ENCODE data around the gene STK11.

The STK11 gene

DNA sequence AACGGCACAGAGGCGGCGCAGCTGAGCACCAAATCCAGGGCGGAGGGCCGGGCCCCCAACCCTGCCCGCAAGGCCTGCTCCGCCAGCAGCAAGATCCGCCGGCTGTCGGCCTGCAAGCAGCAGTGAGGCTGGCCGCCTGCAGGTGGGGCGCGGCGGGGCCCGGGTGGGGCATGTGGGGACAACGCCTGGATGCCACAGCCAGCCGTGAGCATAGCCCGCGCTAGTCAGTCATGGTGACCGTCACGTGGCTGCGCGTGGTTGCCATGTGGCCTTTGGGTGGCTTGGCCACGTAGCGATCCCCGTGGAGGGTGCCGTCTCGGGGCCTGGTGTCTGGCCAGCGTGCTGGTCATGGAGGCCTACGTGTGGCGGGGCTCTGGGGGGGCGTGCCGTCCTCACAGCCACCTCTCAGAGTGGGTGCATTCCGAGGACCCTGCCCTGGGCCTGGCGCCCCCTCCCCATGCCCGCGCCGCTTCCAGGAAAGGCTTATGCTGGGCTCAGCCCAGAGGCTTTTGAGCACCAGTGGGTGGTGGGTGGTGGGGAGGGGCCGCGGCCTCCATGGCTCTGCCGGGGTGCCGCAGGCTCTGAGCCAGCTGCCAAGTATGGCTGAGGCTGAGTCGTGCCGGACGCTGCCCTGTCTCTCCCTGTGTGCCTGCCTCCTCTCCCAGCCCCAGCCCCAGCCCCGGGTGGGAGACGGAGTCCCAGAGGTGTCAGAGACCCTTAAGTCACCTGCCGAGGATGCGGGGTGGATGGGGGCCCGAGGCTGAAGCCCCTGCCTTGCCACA lies 21.1 kb downstream of the STK11 start:
- DNase-seq (ENCODE audit: low spot score) = no peak

DNA sequence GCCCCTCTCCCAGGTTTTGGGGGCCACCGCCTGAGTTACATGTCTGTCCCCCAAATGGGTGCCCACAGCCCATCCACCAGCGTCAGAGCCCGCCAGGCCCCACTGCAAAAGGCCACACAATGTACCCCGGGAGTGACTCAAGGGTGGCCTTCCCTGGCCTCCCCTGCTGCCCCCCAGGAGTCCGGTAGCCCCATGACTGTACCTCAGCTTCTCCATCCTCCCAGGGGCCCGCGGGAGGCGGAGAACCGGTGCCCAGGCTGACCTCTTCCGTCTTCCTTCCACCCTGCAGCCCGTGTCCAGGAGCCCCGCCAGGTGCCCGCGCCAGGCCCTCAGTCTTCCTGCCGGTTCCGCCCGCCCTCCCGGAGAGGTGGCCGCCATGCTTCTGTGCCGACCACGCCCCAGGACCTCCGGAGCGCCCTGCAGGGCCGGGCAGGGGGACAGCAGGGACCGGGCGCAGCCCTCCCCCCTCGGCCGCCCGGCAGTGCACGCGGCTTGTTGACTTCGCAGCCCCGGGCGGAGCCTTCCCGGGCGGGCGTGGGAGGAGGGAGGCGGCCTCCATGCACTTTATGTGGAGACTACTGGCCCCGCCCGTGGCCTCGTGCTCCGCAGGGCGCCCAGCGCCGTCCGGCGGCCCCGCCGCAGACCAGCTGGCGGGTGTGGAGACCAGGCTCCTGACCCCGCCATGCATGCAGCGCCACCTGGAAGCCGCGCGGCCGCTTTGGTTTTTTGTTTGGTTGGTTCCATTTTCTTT lies 21.9 kb downstream of the STK11 start:
- DNase-seq (ENCODE audit: low spot score) = no peak

DNA sequence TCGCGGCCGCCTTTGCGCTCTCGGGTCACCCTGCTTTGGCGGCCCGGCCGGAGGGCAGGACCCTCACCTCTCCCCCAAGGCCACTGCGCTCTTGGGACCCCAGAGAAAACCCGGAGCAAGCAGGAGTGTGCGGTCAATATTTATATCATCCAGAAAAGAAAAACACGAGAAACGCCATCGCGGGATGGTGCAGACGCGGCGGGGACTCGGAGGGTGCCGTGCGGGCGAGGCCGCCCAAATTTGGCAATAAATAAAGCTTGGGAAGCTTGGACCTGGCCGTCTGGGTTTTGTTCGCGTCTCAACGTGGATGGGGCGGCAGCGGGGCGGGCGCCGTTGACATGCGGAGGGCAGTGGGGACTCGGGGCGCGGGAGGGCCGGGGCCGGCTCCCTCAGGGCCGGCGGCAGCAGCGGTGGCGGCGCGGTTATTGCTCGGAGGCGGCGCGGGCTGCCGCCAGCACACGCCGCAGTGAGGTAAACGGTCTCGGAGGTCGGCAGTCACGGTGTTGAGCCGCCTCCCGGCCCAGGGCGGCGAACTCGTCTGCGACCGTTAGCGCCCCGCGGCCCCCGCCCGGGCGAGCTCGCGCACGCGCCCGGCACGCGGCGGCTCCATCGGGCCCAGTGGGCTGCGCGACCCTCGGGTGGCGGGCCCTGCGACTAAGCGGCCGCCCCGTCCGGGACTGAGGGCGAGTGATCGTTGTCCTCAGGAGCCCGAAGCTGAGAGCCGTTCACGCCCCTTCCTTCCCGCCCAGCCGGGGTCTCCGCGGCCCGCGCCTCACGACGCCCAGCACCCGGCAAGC lies 22.8 kb downstream of the STK11 start:
- no peak for DNase-seq (ENCODE audit: low spot score)

DNA sequence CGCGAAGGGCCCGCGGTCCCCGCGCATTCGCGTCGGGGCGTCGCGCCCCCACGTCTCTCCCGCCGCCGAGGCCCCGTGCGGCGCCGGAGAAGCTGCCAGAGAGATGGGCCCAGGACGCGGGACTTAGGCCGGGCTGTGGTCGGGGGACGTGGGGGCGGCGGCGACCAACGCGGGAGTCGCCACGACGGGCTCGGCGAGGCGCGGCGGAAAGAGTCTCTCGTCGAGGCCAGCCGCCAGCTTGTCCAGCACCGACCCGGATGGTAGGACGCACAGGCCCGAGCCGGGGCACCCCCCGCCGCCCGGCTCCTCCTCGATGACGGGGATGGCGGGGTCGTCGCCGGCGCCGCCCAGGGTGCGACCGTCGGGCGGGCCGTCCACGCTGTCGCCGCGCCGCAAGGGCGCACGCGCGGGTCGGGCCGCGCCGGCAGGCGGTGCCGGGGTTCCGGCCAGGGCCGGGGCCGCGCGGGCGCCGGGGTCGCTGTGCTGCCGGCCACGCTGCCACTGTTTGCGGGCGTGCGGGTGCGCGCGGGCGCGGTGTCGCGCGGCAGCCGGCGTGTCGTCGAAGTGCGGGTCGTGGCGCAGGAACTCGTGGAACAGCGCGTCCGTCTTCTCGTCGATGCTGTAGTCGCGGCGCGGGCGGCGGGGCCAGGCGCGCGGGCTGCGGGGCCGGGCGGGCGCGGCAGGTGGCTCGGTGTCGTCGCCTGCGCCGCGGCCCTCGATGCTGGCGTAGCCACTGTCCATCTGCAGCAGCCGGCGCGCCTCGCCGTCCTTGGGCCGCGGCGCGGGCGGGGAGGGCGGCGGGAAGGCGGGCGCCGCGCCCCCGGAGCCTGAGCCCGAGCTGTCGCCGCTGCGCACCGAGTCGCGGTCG lies 23.7 kb downstream of the STK11 start:
- DNase-seq (ENCODE audit: low spot score) = no peak

DNA sequence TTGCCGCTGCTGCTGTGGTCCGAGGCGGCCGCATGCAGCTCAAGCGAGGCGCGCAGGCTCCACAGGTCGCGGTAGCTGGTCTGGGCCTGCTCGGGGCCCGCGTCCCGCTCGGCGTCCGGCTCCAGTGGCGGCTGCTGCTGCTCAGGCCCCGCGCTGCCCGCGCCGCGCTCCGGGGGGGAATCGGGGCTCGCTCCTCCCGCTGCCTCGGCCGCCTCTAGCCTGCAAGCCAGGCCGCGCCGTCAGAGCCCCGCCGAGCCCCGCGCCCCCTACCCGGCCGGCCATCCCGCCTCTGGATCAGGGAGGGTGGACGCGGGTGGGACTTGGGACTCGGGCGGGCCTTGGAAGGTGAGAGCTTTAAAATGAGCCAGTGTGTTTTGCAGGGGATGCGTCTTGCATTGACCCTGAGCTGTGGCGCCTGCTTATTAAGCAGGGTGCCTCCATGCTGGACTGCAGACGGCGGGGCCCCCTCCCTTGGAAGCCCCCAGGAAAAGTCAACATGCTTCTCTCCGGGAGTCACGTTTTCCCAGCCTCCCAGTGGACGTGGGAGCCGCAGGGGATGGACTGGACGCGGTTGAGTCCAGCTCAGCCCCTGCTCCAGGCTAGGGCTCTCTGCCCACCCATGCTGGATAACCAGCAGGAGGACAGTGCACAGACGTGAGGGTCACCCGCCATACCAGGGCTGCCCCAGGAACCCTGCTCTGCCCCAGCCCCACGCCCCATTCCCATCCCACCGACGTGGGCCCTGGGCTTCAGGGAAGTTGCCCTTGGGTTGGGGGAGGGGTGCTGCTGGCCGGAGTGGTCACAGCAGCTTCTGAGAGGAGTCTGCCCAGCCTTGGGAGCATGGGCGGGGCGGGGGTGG lies 24.6 kb downstream of the STK11 start:
- DNase-seq (ENCODE audit: low spot score) = no peak

DNA sequence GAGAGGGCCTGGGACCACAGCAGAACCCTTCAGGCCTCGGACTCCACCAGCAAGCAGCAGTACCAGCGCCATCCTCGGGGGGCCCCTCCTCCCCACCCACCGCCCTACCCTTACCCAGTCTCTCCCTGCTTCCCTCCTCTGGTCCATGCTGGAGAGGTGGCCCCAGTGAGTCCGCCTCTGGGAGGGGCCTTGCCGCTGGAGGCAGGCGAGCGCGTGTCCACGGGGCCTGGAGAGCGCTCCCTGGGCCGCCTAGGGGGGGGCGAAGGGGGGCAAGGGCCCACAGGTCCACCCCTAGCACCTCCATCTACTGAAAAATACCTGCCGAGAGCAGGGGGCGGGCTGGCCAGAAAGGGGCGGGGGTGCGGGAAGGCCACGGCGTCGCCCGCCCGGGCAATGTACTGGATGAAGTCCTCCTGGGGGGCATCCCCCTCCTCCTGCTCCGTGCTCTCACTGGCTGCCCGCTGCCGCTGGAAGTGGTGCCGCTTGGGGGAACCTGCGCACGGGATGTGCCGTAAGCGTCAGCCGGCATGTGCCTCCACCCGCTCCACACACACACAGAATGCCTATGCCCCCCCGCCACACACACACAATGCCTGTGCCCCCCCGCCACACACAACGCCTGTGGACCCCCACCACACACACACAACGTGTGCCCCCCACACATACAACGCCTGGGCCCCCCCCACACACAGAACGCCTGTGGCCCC lies 25.4 kb downstream of the STK11 start:
- DNase-seq (ENCODE audit: low spot score) = no peak

DNA sequence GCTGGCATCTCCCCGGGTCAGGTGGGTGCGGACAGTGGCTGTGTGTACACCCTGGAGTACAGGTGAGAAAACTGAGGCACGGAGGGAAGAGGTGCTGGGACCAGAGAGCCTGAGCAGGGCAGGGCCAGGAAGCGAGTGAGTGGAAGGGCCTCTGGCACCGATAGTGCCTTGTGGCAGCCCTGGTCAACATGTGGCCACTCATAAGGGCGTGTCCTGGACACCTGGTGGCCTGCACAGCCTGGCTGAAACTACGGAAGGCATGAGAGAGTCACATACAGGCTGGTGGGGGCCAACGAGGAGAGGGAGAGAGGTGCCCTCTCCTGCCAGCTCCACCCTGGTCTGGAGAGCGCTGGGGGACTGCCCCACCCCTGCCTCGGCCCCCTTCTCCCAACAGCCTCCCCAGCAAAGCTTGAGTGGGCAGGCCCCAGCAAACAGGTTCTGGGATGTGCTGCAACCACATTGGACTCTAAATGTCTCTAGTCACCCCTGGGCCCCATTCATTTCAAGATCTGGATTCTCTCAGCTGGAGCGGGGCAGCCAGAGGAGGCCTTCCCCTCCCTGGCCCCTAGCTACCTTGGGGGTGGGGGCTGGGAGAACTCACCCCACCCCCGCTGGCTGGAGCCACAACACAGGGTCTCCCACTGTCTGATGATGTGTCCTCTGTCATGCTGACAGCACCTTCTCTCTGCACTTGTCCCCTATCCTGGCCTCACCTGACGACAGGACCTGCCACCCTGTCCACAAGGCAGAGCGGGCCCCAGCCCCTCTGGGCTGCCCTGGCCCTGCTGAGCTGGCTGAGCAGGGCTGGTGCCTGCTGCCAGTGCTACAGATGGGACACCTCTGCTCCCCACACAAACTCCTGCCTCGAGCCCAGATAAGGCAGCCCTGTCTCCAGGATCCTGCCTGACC lies 26.4 kb downstream of the STK11 start:
- no peak for DNase-seq (ENCODE audit: low spot score)

DNA sequence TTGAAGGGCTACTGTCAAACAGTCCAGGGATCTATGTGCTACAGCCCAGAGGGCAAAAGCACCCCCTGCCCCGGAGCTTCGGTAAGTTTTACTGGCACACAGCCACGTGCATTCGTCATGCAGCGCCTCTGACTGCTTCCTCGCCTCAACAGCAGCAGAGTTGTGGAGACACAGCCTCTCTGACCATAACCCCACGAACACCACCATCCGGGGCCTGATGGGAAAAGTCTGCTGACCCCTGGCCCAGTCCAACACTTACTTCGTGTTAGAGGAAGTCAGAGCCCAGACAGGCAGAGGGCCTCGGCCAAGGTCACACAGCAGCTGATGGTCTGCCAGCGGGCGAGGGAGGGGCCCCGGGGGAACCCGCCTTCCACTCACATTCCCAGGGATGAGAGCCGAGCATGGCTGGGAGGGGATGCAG lies 27.1 kb downstream of the STK11 start:
- no peak for DNase-seq (ENCODE audit: low spot score)

GRCh38 chr19:1233115-1233667 lies 27.6 kb downstream of the STK11 start:
- DNase-seq (ENCODE audit: low spot score) = no peak

DNA sequence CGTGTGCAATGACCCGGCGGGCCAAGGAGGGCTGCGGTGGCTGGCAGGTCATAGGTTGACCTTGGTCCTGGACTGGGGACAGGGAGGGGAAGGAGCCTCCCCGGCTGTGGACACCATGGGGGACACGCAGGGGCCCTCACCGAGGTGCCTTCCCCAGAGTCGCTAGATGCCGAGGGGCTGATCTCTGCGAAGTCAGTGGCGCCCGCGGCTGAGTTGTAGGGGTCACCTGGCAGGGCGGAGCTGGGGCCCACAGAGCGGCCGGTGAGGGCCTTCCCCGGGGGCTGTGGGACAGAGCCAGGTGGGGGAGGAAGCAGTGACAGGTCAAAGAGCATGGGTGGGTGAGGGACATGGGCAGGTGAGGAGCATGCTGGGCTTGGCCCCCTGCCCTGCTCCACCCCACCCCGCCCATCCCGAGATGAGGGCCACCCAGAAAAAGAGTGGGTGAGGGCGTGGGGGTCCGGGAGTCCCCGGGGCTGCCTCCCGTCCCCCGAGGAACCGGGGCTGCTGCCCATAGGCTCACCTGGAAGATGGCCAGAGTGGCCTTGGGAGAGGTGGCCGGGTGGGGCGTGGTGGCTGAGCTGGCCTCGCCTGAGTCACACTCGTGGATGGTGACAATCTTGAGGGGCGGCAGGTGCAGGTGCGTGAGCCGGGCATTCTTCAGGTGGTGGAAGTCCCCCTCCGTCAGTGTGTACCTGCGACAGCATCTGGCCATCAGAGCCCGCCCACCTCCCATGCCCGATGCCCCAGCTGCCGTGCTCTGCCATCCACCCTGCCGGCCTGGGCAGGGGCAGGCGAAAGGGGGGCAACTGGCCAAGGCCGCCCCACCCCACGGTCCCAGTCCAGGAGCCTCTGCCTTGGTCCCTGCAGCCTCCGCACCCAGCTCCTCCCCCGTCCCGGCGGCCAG lies 28.7 kb downstream of the STK11 start:
- no peak for DNase-seq (ENCODE audit: low spot score)

DNA sequence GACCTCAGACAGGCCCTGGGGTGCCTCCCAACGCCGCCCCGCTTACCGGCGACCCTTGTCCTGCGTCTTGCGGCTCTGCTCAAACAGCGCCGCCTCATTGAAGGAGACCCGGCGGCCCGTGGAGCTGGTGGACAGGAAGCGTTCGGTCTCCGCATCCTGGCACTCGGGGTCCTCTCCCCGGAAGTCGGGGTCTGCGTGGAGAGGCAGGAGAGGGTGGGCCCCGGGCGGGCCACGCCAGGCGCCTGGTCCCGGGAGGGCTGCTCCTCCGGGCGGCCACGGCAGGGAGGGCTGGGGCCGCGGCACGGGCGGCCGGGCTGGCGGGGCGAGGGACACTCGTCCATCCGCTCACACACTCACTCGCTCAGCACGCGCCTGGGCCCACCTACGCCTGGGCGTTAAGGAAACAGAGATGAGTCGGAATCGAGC lies 29.4 kb downstream of the STK11 start:
- DNase-seq (ENCODE audit: low spot score) = no peak

- DNase-seq (ENCODE audit: low spot score) = no peak
These were observed 30.3 kb downstream of the STK11 start for GRCh38 chr19:1235625-1236538.

DNA sequence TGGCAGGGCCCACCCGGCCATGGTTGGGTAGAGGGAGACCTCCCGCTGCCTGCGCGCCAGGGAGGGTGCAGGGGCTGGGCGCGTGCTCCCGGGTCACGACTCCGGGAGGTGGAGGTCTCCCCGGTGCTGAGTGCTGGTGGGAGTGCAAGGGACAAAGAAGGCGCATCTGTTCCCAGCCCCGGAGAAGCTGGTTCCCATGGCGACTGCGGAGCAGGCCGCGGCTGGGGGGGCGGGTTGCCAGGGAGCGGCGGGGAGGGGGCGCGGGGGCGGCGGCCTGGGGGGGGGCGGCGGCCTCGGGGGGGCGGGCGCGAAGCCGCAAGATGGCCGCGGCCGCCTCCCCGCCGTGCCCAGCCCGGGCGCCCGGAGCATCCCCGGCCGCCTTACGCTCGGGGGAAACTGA lies 31.0 kb downstream of the STK11 start:
- no peak for DNase-seq (ENCODE audit: low spot score)

DNA sequence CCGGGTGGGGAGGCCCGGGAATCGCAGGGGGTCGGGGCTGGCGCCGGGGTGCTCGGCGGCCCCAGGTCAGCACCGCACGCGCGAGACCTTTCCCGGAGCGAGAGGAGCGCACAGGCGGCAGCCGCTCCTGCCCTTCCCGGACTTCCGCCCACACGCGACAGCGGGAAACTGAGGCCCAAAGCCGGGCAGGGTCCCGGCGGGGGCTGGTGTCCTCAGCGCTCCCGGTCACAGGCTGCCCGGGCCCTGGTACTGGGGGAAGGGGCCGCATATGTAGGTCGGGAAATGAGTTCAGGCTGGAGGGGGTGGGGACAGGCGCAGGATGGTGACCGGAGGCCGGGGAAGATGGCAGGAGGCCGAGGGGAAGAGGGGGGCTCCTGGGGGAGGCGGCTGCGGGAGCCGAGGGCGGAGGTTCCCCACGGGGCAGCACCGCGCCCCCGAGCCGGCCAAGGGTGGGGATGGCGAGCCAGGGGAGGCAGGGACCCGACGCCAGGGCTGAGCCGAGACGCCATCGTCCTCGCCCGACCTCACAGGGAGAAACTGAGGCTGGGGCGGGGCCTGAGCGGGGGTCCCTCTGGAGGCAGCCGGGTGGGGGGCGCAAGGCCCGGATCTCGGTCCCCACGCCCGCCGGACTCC lies 31.6 kb downstream of the STK11 start:
- DNase-seq (ENCODE audit: low spot score) = no peak

GRCh38 chr19:1237754-1238368 lies 32.3 kb downstream of the STK11 start, which contains the start of gene CBARP:
CBARP (minus strand) TSS chr19:1238005; CDS start chr19:1236100, 1,905 bp downstream.
- DNase-seq (ENCODE audit: low spot score) = no peak
